ENCODE data around the gene AKR1E2.

- TF ChIP-seq CTCF (IDR thresholded peaks at IDR 0.05) (no peak), POLR2AphosphoS5 (IDR thresholded peaks at IDR 0.05; ENCODE audit: low read depth, low read length) (no peak), REST (IDR thresholded peaks at IDR 0.05; ENCODE audit: insufficient read depth in 1 of 2, low read depth in 2 of 2, low read length in 1 of 2) (no peak)
Measured at GRCh38 chr10:4790922-4791321, 35.1 kb upstream of the AKR1E2 start.
